Measurements from ENCODE around the gene ASB7.
A peak's percentile ranks its signal among the peaks of the same experiment; 100 is the strongest.

- peak in 1 of 2 experiments; percentile 55; a peak in 3 of 4 replicates for TF ChIP-seq CTCF (conservative IDR thresholded peaks at IDR 0.05; ENCODE audit: low read depth in 2 of 2)
- TF ChIP-seq STAT1 (IDR thresholded peaks at IDR 0.05; ENCODE audit: unreplicated experiment) = no peak
- no peak for TF ChIP-seq EZH2 (IDR thresholded peaks at IDR 0.05; ENCODE audit: low read depth, unreplicated experiment)
- TF ChIP-seq POLR2AphosphoS5 (IDR thresholded peaks at IDR 0.05; ENCODE audit: low read depth) = no peak
- TF ChIP-seq JUNB (IDR thresholded peaks at IDR 0.05; ENCODE audit: unreplicated experiment) = no peak
- no peak for TF ChIP-seq EZH2phosphoT487 (IDR thresholded peaks at IDR 0.05; ENCODE audit: unreplicated experiment)
- TF ChIP-seq, protein P1, sequence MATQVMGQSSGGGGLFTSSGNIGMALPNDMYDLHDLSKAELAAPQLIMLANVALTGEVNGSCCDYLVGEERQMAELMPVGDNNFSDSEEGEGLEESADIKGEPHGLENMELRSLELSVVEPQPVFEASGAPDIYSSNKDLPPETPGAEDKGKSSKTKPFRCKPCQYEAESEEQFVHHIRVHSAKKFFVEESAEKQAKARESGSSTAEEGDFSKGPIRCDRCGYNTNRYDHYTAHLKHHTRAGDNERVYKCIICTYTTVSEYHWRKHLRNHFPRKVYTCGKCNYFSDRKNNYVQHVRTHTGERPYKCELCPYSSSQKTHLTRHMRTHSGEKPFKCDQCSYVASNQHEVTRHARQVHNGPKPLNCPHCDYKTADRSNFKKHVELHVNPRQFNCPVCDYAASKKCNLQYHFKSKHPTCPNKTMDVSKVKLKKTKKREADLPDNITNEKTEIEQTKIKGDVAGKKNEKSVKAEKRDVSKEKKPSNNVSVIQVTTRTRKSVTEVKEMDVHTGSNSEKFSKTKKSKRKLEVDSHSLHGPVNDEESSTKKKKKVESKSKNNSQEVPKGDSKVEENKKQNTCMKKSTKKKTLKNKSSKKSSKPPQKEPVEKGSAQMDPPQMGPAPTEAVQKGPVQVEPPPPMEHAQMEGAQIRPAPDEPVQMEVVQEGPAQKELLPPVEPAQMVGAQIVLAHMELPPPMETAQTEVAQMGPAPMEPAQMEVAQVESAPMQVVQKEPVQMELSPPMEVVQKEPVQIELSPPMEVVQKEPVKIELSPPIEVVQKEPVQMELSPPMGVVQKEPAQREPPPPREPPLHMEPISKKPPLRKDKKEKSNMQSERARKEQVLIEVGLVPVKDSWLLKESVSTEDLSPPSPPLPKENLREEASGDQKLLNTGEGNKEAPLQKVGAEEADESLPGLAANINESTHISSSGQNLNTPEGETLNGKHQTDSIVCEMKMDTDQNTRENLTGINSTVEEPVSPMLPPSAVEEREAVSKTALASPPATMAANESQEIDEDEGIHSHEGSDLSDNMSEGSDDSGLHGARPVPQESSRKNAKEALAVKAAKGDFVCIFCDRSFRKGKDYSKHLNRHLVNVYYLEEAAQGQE (IDR thresholded peaks at IDR 0.05; ENCODE audit: unreplicated experiment) = no peak
- no peak for TF ChIP-seq ZNF114 (CRISPR knock-in tag; IDR thresholded peaks at IDR 0.05)
- no peak for TF ChIP-seq ZNF331 (CRISPR knock-in tag; IDR thresholded peaks at IDR 0.05; ENCODE audit: low read depth)
These were observed 29.9 kb upstream of the ASB7 start for GRCh38 chr15:100572362-100572983.

Data from GM23338 (cell line).